ENCODE measurements around the gene MBOAT7.

DNA sequence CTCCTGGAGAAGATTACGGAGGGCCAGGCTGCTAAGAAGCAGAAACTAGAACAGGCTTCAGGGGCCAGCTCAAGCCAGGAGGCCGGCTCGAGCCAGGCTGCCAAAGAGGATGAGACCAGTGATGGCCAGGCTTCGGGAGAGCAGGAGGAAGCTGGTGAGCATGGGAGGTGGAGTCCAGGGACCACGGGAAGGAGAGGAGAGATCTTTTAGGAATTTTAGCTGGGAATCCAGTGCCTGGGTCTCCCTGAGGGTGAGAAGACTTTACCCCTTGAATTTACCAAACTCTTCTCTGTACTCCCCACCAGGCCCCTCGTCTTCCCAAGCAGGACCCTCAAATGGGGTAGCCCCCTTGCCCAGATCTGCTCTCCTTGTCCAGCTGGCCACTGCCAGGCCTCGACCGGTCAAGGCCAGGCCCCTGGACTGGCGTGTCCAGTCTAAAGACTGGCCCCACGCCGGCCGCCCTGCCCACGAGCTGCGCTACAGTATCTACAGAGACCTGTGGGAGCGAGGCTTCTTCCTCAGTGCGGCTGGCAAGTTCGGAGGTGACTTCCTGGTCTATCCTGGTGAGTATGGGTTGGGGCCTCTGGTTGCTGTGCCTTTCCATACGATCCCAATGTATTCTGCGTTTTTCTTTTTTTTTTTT is 2.6 kb upstream of the MBOAT7 start:
- TF ChIP-seq, protein P1, sequence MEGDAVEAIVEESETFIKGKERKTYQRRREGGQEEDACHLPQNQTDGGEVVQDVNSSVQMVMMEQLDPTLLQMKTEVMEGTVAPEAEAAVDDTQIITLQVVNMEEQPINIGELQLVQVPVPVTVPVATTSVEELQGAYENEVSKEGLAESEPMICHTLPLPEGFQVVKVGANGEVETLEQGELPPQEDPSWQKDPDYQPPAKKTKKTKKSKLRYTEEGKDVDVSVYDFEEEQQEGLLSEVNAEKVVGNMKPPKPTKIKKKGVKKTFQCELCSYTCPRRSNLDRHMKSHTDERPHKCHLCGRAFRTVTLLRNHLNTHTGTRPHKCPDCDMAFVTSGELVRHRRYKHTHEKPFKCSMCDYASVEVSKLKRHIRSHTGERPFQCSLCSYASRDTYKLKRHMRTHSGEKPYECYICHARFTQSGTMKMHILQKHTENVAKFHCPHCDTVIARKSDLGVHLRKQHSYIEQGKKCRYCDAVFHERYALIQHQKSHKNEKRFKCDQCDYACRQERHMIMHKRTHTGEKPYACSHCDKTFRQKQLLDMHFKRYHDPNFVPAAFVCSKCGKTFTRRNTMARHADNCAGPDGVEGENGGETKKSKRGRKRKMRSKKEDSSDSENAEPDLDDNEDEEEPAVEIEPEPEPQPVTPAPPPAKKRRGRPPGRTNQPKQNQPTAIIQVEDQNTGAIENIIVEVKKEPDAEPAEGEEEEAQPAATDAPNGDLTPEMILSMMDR (IDR thresholded peaks at IDR 0.05), result no peak
- no peak for TF ChIP-seq POLR2A (IDR thresholded peaks at IDR 0.05)

Measured in body of pancreas (tissue), 4 donors.